HL-60 (cell line): ENCODE results near the gene INTS13.

Experiments used
- DNase-seq, 2 experiments: peaks; one replicate each; pipeline ENCODE4 v3.0.0-alpha.2; 2010 to 2020; ENCODE audit warnings: low read depth in 1 of 2, low spot score in 1 of 2
- H3K27ac ChIP-seq: fragments of 250-450 bp; sonication (Bioruptor Pico); replicated peaks from 2 replicates; pipeline ENCODE4 v1.5.1; 2020; ENCODE audit warnings: mild to moderate bottlenecking, moderate library complexity
- H3K27me3 ChIP-seq: fragments of 250-450 bp; sonication (Bioruptor Pico); 2 replicates; pipeline ENCODE4 v1.5.1; 2021; ENCODE audit warnings: mild to moderate bottlenecking, moderate library complexity; ENCODE audit not compliant: insufficient read depth, poor library complexity, severe bottlenecking
- H3K4me3 ChIP-seq: replicated peaks from 2 replicates; pipeline ENCODE4 v1.5.1; 2011; ENCODE audit warnings: mild to moderate bottlenecking, control low read depth, low read length; ENCODE audit not compliant: insufficient read depth
- GABPA ChIP-seq: IDR thresholded peaks from 2 replicates; pipeline ENCODE4 v1.6.1; 2012; ENCODE audit warnings: low read depth
- POLR2AphosphoS5 ChIP-seq: IDR thresholded peaks from 2 replicates; pipeline ENCODE4 v1.6.1; 2012; ENCODE audit warnings: low read depth
- SPI1 ChIP-seq: IDR thresholded peaks from 2 replicates; pipeline ENCODE4 v1.6.1; 2012; ENCODE audit warnings: low read depth, mild to moderate bottlenecking, borderline replicate concordance
- TF ChIP-seq, protein P1 (sequence below): IDR thresholded peaks from 2 replicates; pipeline ENCODE4 v1.6.1; 2012; ENCODE audit warnings: low read depth; ENCODE audit not compliant: insufficient replicate concordance
- TF ChIP-seq, protein P2 (sequence below): IDR thresholded peaks from one replicate; pipeline ENCODE4 v1.5.1; 2011; ENCODE audit warnings: low read length, control low read depth, inconsistent platforms; ENCODE audit not compliant: insufficient read depth

INTS13 gene

DNA sequence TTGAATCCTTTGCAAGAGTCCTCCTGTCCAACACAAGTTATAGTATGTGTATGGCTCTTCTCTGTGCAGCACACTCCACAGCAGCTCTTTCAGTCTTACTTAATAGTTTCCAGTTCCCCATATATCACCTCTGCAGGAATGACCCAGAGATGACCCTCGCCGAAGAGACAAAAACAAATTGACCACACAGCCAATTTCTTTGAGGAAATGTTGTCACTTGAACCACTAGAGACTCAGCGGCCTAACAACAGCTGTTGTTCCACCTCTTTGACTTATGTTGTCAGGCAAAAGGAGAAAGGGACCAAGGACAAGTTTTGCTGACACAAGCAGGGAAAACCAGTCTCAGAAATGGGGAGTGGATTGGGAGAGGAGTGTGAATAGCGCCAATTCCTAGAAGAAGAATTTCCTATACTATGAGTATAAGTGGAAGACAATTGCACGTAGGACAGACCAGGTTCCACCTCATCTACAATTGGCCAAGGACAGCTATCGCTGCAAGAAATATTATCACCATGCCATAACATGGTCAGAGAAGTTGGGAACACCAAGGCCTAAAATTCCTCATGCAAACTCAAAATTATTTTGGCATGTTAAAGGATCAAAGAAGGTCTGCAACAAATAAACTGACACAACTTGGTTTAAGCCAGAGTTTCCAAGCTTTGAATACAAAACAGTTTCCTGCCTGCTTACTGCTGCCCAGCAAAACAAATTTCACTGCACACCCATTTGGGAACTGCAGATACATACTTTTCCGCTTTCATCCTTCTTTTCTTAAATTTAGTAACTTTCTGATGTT is 63.1 kb downstream of the INTS13 start:
- TF ChIP-seq, protein P1, sequence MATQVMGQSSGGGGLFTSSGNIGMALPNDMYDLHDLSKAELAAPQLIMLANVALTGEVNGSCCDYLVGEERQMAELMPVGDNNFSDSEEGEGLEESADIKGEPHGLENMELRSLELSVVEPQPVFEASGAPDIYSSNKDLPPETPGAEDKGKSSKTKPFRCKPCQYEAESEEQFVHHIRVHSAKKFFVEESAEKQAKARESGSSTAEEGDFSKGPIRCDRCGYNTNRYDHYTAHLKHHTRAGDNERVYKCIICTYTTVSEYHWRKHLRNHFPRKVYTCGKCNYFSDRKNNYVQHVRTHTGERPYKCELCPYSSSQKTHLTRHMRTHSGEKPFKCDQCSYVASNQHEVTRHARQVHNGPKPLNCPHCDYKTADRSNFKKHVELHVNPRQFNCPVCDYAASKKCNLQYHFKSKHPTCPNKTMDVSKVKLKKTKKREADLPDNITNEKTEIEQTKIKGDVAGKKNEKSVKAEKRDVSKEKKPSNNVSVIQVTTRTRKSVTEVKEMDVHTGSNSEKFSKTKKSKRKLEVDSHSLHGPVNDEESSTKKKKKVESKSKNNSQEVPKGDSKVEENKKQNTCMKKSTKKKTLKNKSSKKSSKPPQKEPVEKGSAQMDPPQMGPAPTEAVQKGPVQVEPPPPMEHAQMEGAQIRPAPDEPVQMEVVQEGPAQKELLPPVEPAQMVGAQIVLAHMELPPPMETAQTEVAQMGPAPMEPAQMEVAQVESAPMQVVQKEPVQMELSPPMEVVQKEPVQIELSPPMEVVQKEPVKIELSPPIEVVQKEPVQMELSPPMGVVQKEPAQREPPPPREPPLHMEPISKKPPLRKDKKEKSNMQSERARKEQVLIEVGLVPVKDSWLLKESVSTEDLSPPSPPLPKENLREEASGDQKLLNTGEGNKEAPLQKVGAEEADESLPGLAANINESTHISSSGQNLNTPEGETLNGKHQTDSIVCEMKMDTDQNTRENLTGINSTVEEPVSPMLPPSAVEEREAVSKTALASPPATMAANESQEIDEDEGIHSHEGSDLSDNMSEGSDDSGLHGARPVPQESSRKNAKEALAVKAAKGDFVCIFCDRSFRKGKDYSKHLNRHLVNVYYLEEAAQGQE = no peak
- peak; percentile 72 for TF ChIP-seq POLR2AphosphoS5
- TF ChIP-seq SPI1 = peak; percentile 87; the same call in 1 of the 2 replicates
- peak; percentile 67 to 88 for DNase-seq
- Histone ChIP-seq H3K4me3 (no peak overlapping the region), H3K27ac (peak overlapping the region; percentile 65), H3K27me3 (no peaks in the 10 kb centered on the region)

- Histone ChIP-seq H3K4me3 (no peak overlapping the region), H3K27ac (peak overlapping the region; percentile 5; the same call in 1 of the 2 replicates), H3K27me3 (no peaks in the 10 kb centered on the region)
- DNase-seq = peak; percentile 37 to 48
- TF ChIP-seq, protein P2, sequence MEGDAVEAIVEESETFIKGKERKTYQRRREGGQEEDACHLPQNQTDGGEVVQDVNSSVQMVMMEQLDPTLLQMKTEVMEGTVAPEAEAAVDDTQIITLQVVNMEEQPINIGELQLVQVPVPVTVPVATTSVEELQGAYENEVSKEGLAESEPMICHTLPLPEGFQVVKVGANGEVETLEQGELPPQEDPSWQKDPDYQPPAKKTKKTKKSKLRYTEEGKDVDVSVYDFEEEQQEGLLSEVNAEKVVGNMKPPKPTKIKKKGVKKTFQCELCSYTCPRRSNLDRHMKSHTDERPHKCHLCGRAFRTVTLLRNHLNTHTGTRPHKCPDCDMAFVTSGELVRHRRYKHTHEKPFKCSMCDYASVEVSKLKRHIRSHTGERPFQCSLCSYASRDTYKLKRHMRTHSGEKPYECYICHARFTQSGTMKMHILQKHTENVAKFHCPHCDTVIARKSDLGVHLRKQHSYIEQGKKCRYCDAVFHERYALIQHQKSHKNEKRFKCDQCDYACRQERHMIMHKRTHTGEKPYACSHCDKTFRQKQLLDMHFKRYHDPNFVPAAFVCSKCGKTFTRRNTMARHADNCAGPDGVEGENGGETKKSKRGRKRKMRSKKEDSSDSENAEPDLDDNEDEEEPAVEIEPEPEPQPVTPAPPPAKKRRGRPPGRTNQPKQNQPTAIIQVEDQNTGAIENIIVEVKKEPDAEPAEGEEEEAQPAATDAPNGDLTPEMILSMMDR = no peak
- TF ChIP-seq SPI1 (no peak), POLR2AphosphoS5 (no peak), GABPA (no peak)
- TF ChIP-seq, protein P1 = no peak
Measured at GRCh38 chr12:26872625-26873024, 65.2 kb downstream of the INTS13 start.

DNA sequence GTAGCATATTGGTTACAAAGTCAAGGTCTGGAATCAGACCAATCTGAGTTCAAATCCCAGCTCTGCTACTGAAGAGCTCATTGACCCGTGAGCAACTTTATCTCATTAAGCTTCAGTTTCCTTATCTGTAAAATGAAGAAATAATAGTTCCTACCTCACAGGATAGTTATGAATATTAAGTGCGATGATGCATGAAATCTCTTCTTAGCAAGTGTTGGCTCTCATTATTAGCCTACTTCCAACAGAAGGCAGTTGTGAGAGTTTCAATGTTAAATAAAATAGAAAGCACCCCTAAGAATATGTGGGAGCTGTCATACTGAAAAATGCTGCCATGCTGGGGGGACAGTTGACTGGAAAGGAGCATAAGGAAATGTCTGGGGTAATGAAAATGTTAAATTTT is 65.8 kb downstream of the INTS13 start:
- no peak for DNase-seq
- Histone ChIP-seq H3K4me3 (no peak overlapping the region), H3K27ac (0 out of 2 replicates have a peak overlapping the region, but pooled peaks have one; percentile 5), H3K27me3 (no peaks in the 10 kb centered on the region)
- TF ChIP-seq, protein P2 = no peak
- TF ChIP-seq SPI1 (no peak), GABPA (no peak), POLR2AphosphoS5 (no peak)
- TF ChIP-seq, protein P1 = no peak
